Measurements from ENCODE around the gene SPPL3. TPM values are rescaled to one million over a fixed set of nuclear protein-coding genes. Genes with fewer than 3 reads are reported as not detected.

Gene SPPL3
- total RNA-seq, 1 experiment from 2014 or later: 51.1 TPM

DNA sequence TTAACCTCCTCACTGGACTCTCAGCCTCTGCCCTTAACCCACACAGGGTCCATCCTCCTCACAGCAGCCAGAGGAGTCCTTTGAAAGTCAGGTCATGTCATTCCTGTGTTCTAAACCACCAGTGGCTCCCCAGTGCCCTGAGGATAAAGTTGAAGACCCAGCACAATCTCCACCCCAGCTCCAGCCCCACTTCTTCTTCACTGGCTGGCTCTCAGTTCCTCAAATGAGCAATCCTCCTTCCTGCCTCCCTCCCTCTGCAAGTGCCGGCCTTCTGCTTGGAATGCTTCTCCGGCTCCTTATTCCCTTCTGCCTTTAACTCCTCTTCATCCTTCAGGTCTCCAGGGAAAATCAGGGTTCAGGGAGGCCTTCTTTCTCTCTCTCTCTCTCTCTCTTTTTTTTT lies 32.0 kb upstream of the SPPL3 start:
- BruUV-seq (replicated peaks): no TSS peak
- DNase-seq (ENCODE audit: low read depth, low spot score) (no peak), ATAC-seq (no peak)
- ChIA-PET CTCF (interaction anchor here (0.6 kb wide), 1 partner anchor 47 kb away, joined by 5 read pairs; no protein-coding TSS in a partner anchor), POLR2A (no interaction called here)
- intact Hi-C loops (cut with micrococcal nuclease; ENCODE audit: unreplicated experiment): no loop called here
- Histone ChIP-seq H3K36me3 (ENCODE audit: control insufficient read depth, insufficient read depth, low read length) (no peaks in the 10 kb centered on the region), H3K4me1 (ENCODE audit: control insufficient read depth, insufficient read depth, low read length) (no peaks in the 10 kb centered on the region), H3K27ac (ENCODE audit: low read length) (no peak overlapping the region), H3K27me3 (ENCODE audit: control insufficient read depth, insufficient read depth, low read length) (no peaks in the 10 kb centered on the region), H3K9me3 (ENCODE audit: control insufficient read depth, insufficient read depth, low read depth, low read length) (no peaks in the 10 kb centered on the region), H3K4me3 (ENCODE audit: low read depth in 2 of 2, low read length in 2 of 2) (no peak overlapping the region)
- TF ChIP-seq SIN3A (IDR thresholded peaks at IDR 0.05; ENCODE audit: borderline replicate concordance, insufficient read depth, low read depth, low read length) (no peak), TCF7L2 (IDR thresholded peaks at IDR 0.05; ENCODE audit: low read depth, low read length) (no peak), POLR2AphosphoS5 (IDR thresholded peaks at IDR 0.05; ENCODE audit: low read depth, low read length) (no peak)
- TF ChIP-seq, protein P1, sequence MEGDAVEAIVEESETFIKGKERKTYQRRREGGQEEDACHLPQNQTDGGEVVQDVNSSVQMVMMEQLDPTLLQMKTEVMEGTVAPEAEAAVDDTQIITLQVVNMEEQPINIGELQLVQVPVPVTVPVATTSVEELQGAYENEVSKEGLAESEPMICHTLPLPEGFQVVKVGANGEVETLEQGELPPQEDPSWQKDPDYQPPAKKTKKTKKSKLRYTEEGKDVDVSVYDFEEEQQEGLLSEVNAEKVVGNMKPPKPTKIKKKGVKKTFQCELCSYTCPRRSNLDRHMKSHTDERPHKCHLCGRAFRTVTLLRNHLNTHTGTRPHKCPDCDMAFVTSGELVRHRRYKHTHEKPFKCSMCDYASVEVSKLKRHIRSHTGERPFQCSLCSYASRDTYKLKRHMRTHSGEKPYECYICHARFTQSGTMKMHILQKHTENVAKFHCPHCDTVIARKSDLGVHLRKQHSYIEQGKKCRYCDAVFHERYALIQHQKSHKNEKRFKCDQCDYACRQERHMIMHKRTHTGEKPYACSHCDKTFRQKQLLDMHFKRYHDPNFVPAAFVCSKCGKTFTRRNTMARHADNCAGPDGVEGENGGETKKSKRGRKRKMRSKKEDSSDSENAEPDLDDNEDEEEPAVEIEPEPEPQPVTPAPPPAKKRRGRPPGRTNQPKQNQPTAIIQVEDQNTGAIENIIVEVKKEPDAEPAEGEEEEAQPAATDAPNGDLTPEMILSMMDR (IDR thresholded peaks at IDR 0.05): no peak
- TF ChIP-seq, protein P2, sequence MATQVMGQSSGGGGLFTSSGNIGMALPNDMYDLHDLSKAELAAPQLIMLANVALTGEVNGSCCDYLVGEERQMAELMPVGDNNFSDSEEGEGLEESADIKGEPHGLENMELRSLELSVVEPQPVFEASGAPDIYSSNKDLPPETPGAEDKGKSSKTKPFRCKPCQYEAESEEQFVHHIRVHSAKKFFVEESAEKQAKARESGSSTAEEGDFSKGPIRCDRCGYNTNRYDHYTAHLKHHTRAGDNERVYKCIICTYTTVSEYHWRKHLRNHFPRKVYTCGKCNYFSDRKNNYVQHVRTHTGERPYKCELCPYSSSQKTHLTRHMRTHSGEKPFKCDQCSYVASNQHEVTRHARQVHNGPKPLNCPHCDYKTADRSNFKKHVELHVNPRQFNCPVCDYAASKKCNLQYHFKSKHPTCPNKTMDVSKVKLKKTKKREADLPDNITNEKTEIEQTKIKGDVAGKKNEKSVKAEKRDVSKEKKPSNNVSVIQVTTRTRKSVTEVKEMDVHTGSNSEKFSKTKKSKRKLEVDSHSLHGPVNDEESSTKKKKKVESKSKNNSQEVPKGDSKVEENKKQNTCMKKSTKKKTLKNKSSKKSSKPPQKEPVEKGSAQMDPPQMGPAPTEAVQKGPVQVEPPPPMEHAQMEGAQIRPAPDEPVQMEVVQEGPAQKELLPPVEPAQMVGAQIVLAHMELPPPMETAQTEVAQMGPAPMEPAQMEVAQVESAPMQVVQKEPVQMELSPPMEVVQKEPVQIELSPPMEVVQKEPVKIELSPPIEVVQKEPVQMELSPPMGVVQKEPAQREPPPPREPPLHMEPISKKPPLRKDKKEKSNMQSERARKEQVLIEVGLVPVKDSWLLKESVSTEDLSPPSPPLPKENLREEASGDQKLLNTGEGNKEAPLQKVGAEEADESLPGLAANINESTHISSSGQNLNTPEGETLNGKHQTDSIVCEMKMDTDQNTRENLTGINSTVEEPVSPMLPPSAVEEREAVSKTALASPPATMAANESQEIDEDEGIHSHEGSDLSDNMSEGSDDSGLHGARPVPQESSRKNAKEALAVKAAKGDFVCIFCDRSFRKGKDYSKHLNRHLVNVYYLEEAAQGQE (IDR thresholded peaks at IDR 0.05; ENCODE audit: insufficient read depth in 1 of 2, low read depth in 2 of 2, low read length in 1 of 2): no peak
- in situ Hi-C loops (cut with HindIII; ENCODE audit: low pct_unique_long_range_greater_than_20kb, low sequenced_read_pairs): no loop called here

DNA sequence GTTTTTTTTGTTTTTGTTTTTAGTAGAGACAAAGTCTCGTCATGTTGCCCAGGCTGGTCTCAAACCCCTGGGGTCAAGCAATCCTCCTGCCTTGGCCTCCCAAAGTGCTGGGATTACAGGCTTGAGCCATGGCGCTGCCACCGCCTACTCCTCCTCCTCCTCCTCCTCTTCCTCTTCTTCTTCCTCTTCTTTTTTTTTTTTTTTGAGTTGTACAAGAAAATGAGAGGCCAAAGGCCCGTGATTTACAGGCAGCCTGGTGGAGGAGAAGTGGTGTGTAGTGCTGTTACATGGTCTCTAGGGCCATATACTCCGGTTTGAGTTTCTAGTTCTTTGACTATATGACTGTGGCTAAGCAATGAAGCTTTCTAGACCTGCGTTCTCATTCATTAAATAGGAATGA lies 29.6 kb upstream of the SPPL3 start:
- in situ Hi-C loops (cut with HindIII; ENCODE audit: low pct_unique_long_range_greater_than_20kb, low sequenced_read_pairs): no loop called here
- BruUV-seq (replicated peaks): no TSS peak
- POLR2A ChIA-PET: no interaction called here
- TF ChIP-seq POLR2AphosphoS5 (IDR thresholded peaks at IDR 0.05; ENCODE audit: low read depth, low read length) (no peak), SIN3A (IDR thresholded peaks at IDR 0.05; ENCODE audit: borderline replicate concordance, insufficient read depth, low read depth, low read length) (no peak), TCF7L2 (IDR thresholded peaks at IDR 0.05; ENCODE audit: low read depth, low read length) (no peak)
- TF ChIP-seq, protein P2 (IDR thresholded peaks at IDR 0.05; ENCODE audit: insufficient read depth in 1 of 2, low read depth in 2 of 2, low read length in 1 of 2): no peak
- TF ChIP-seq, protein P1 (IDR thresholded peaks at IDR 0.05): no peak
- intact Hi-C loops (cut with micrococcal nuclease; ENCODE audit: unreplicated experiment): no loop called here
- H3K4me1 ChIP-seq (ENCODE audit: control insufficient read depth, insufficient read depth, low read length): no peaks in the 10 kb centered on the region
- CTCF ChIA-PET: no interaction called here
- no peak overlapping the region for H3K4me3 ChIP-seq (ENCODE audit: low read depth in 2 of 2, low read length in 2 of 2)
- H3K9me3 ChIP-seq (ENCODE audit: control insufficient read depth, insufficient read depth, low read depth, low read length): no peaks in the 10 kb centered on the region
- H3K36me3 ChIP-seq (ENCODE audit: control insufficient read depth, insufficient read depth, low read length): no peaks in the 10 kb centered on the region
- no peaks in the 10 kb centered on the region for H3K27me3 ChIP-seq (ENCODE audit: control insufficient read depth, insufficient read depth, low read length)
- no peak for DNase-seq (ENCODE audit: low read depth, low spot score)
- no peak for ATAC-seq
- no peak overlapping the region for H3K27ac ChIP-seq (ENCODE audit: low read length)
